ENCODE results near the gene HSP90AA1.

The HSP90AA1 gene

GRCh38 chr14:102081231-102082080, 5.4 kb downstream of the HSP90AA1 start:
- Histone ChIP-seq H3K79me2 (ENCODE audit: insufficient read depth, low read length) (peaks cover 52% of the 10 kb centered on the region), H2AFZ (ENCODE audit: low read depth, low read length) (no peak overlapping the region), H3K27ac (ENCODE audit: low read length) (no peak overlapping the region), H3K4me3 (ENCODE audit: low read depth in 1 of 2, low read length in 2 of 2) (peak overlapping the region in 1 of 2 experiments; percentile 14; a peak in 1 of 4 replicates), H3K36me3 (ENCODE audit: insufficient read depth, low read length) (peaks cover 80% of the 10 kb centered on the region), H3K9ac (ENCODE audit: low read depth, low read length) (no peak overlapping the region), H3K27me3 (ENCODE audit: insufficient read depth, low read length, poor library complexity) (no peaks in the 10 kb centered on the region), H3K4me2 (ENCODE audit: insufficient read depth, low read length) (peak overlapping the region; percentile 92; the same call in 1 of the 2 replicates), H3K4me1 (ENCODE audit: insufficient read depth, low read length) (peaks cover 49% of the 10 kb centered on the region), H4K20me1 (ENCODE audit: insufficient read depth, low read length) (peaks cover 70% of the 10 kb centered on the region), H3K9me3 (ENCODE audit: insufficient read depth, low read length, severe bottlenecking) (no peaks in the 10 kb centered on the region)
- DNase-seq (no peak), ATAC-seq (ENCODE audit: insufficient read depth, low read depth) (no peak)
- TF ChIP-seq CTCF (IDR thresholded peaks at IDR 0.05; ENCODE audit: borderline replicate concordance, extremely low read depth, low read length, poor library complexity, severe bottlenecking) (no peak), EZH2 (IDR thresholded peaks at IDR 0.05; ENCODE audit: borderline replicate concordance, low read depth, low read length, severe bottlenecking) (no peak)

- H3K4me3 ChIP-seq (ENCODE audit: low read depth in 1 of 2, low read length in 2 of 2), result no peak overlapping the region; a peak in 1 of 4 replicates
- H3K27me3 ChIP-seq (ENCODE audit: insufficient read depth, low read length, poor library complexity), result no peaks in the 10 kb centered on the region
- H3K27ac ChIP-seq (ENCODE audit: low read length), result no peak overlapping the region
- H3K9me3 ChIP-seq (ENCODE audit: insufficient read depth, low read length, severe bottlenecking), result no peaks in the 10 kb centered on the region
- H3K36me3 ChIP-seq (ENCODE audit: insufficient read depth, low read length), result peaks cover 70% of the 10 kb centered on the region
- no peak overlapping the region for H2AFZ ChIP-seq (ENCODE audit: low read depth, low read length)
- ATAC-seq (ENCODE audit: insufficient read depth, low read depth) (no peak), DNase-seq (no peak)
- peaks cover 60% of the 10 kb centered on the region for H4K20me1 ChIP-seq (ENCODE audit: insufficient read depth, low read length)
- no peak overlapping the region for H3K9ac ChIP-seq (ENCODE audit: low read depth, low read length)
- TF ChIP-seq CTCF (IDR thresholded peaks at IDR 0.05; ENCODE audit: borderline replicate concordance, extremely low read depth, low read length, poor library complexity, severe bottlenecking) (no peak), EZH2 (IDR thresholded peaks at IDR 0.05; ENCODE audit: borderline replicate concordance, low read depth, low read length, severe bottlenecking) (no peak)
- peak overlapping the region; percentile 11; the same call in 1 of the 2 replicates for H3K4me2 ChIP-seq (ENCODE audit: insufficient read depth, low read length)
- H3K79me2 ChIP-seq (ENCODE audit: insufficient read depth, low read length), result peaks cover 42% of the 10 kb centered on the region
- H3K4me1 ChIP-seq (ENCODE audit: insufficient read depth, low read length), result peaks cover 43% of the 10 kb centered on the region
These were observed 6.4 kb downstream of the HSP90AA1 start for GRCh38 chr14:102080183-102081080.

- ATAC-seq (ENCODE audit: insufficient read depth, low read depth) (0 out of 3 replicates have a peak, but pooled peaks have one; percentile 9), DNase-seq (no peak)
- Histone ChIP-seq H3K27ac (ENCODE audit: low read length) (no peak overlapping the region), H3K4me2 (ENCODE audit: insufficient read depth, low read length) (peak overlapping the region; percentile 24; the same call in 1 of the 2 replicates), H4K20me1 (ENCODE audit: insufficient read depth, low read length) (peaks cover 52% of the 10 kb centered on the region), H3K79me2 (ENCODE audit: insufficient read depth, low read length) (peaks cover 34% of the 10 kb centered on the region), H3K9ac (ENCODE audit: low read depth, low read length) (no peak overlapping the region), H3K4me3 (ENCODE audit: low read depth in 1 of 2, low read length in 2 of 2) (no peak overlapping the region), H3K4me1 (ENCODE audit: insufficient read depth, low read length) (peaks cover 35% of the 10 kb centered on the region), H3K27me3 (ENCODE audit: insufficient read depth, low read length, poor library complexity) (no peaks in the 10 kb centered on the region), H3K9me3 (ENCODE audit: insufficient read depth, low read length, severe bottlenecking) (no peaks in the 10 kb centered on the region), H3K36me3 (ENCODE audit: insufficient read depth, low read length) (peaks cover 62% of the 10 kb centered on the region), H2AFZ (ENCODE audit: low read depth, low read length) (no peak overlapping the region)
- TF ChIP-seq CTCF (IDR thresholded peaks at IDR 0.05; ENCODE audit: borderline replicate concordance, extremely low read depth, low read length, poor library complexity, severe bottlenecking) (no peak), EZH2 (IDR thresholded peaks at IDR 0.05; ENCODE audit: borderline replicate concordance, low read depth, low read length, severe bottlenecking) (no peak)
These were observed 7.2 kb downstream of the HSP90AA1 start for GRCh38 chr14:102079700-102079979.
